ENCODE measurements around the gene RHPN2.
"Not testable (repeated sequence)": the region's sequence is repeated elsewhere in the genome, so short reads cannot be mapped to it uniquely, and the experiment has no call there.

The RHPN2 gene

GRCh38 chr19:33032218-33032781 is 32.4 kb downstream of the RHPN2 start:
- in situ Hi-C loops (cut with HindIII; ENCODE audit: low pct_ligation_motif_present, low sequenced_read_pairs) = no loop called here
- H3K27ac ChIP-seq = no peak overlapping the region
- H3K4me3 ChIP-seq (ENCODE audit: low read depth, low read length) = no peak overlapping the region
- no peak for TF ChIP-seq CTCF (IDR thresholded peaks at IDR 0.05; ENCODE audit: low read depth, low read length, missing control alignments)
- H3K27me3 ChIP-seq (replicated peaks) = no peaks in the 10 kb centered on the region
- H3K36me3 ChIP-seq (replicated peaks) = no peaks in the 10 kb centered on the region
- no peak for DNase-seq

GRCh38 chr19:33029746-33030303 is 34.9 kb downstream of the RHPN2 start:
- no peak overlapping the region for H3K27ac ChIP-seq
- DNase-seq = no peak
- no peak overlapping the region for H3K4me3 ChIP-seq (ENCODE audit: low read depth, low read length)
- no peaks in the 10 kb centered on the region for H3K36me3 ChIP-seq (replicated peaks)
- in situ Hi-C loops (cut with HindIII; ENCODE audit: low pct_ligation_motif_present, low sequenced_read_pairs) = no loop called here
- TF ChIP-seq CTCF (IDR thresholded peaks at IDR 0.05; ENCODE audit: low read depth, low read length, missing control alignments) = no peak
- H3K27me3 ChIP-seq (replicated peaks) = no peaks in the 10 kb centered on the region

- H3K36me3 ChIP-seq (replicated peaks); in situ Hi-C loops (cut with HindIII; ENCODE audit: low pct_ligation_motif_present, low sequenced_read_pairs); DNase-seq; H3K27ac ChIP-seq; H3K4me3 ChIP-seq (ENCODE audit: low read depth, low read length); H3K27me3 ChIP-seq (replicated peaks): not testable (repeated sequence)
Measured at GRCh38 chr19:33026602-33027001, 38.1 kb downstream of the RHPN2 start.

GRCh38 chr19:33025468-33026238 is 39.0 kb downstream of the RHPN2 start:
- H3K4me3 ChIP-seq (ENCODE audit: low read depth, low read length); H3K27ac ChIP-seq; H3K27me3 ChIP-seq (replicated peaks); H3K36me3 ChIP-seq (replicated peaks); DNase-seq; in situ Hi-C loops (cut with HindIII; ENCODE audit: low pct_ligation_motif_present, low sequenced_read_pairs): not testable (repeated sequence)

- H3K36me3 ChIP-seq (replicated peaks) = no peaks in the 10 kb centered on the region
- in situ Hi-C loops (cut with HindIII; ENCODE audit: low pct_ligation_motif_present, low sequenced_read_pairs) = no loop called here
- no peak for TF ChIP-seq CTCF (IDR thresholded peaks at IDR 0.05; ENCODE audit: low read depth, low read length, missing control alignments)
- DNase-seq = no peak
- no peak overlapping the region for H3K27ac ChIP-seq
- H3K27me3 ChIP-seq (replicated peaks) = no peaks in the 10 kb centered on the region
- no peak overlapping the region for H3K4me3 ChIP-seq (ENCODE audit: low read depth, low read length)
Measured at GRCh38 chr19:33024398-33024797, 40.3 kb downstream of the RHPN2 start.

GRCh38 chr19:33022472-33023116 is 42.1 kb downstream of the RHPN2 start:
- Histone ChIP-seq H3K27me3 (replicated peaks) (no peaks in the 10 kb centered on the region), H3K36me3 (replicated peaks) (no peaks in the 10 kb centered on the region), H3K27ac (no peak overlapping the region), H3K4me3 (ENCODE audit: low read depth, low read length) (no peak overlapping the region)
- in situ Hi-C loops (cut with HindIII; ENCODE audit: low pct_ligation_motif_present, low sequenced_read_pairs) = no loop called here
- DNase-seq = no peak
- TF ChIP-seq CTCF (IDR thresholded peaks at IDR 0.05; ENCODE audit: low read depth, low read length, missing control alignments) = no peak

- in situ Hi-C loops (cut with HindIII; ENCODE audit: low pct_ligation_motif_present, low sequenced_read_pairs); H3K27ac ChIP-seq; H3K36me3 ChIP-seq (replicated peaks); DNase-seq; H3K27me3 ChIP-seq (replicated peaks); H3K4me3 ChIP-seq (ENCODE audit: low read depth, low read length): not testable (repeated sequence)
Measured at GRCh38 chr19:33010891-33011290, 53.8 kb downstream of the RHPN2 start.

All from brain microvascular endothelial cell (primary cell).